ENCODE results near the gene TIGD4.

GRCh38 chr4:152735906-152736305, 43.6 kb downstream of the TIGD4 start:
- TF ChIP-seq ATF3 (CRISPR knock-in tag; conservative IDR thresholded peaks at IDR 0.05) (no peak), CTCF (IDR thresholded peaks at IDR 0.05) (no peak), MAX (CRISPR knock-in tag; IDR thresholded peaks at IDR 0.05) (no peak), CREB1 (CRISPR knock-in tag; IDR thresholded peaks at IDR 0.05) (no peak), FOXP4 (CRISPR knock-in tag; IDR thresholded peaks at IDR 0.05) (no peak), E2F5 (CRISPR knock-in tag; IDR thresholded peaks at IDR 0.05) (no peak), ZBTB43 (CRISPR knock-in tag; IDR thresholded peaks at IDR 0.05) (no peak)
